ENCODE data around the gene AP5S1.

AP5S1 gene

GRCh38 chr20:3867802-3868201 is 47.5 kb downstream of the AP5S1 start:
- DNase-seq (ENCODE audit: low read depth): no peak
- TF ChIP-seq CTCF (IDR thresholded peaks at IDR 0.05; ENCODE audit: control insufficient read depth, extremely low read depth, insufficient read depth): no peak
- no peak overlapping the region for H3K4me3 ChIP-seq (ENCODE audit: low read depth, low read length)

DNA sequence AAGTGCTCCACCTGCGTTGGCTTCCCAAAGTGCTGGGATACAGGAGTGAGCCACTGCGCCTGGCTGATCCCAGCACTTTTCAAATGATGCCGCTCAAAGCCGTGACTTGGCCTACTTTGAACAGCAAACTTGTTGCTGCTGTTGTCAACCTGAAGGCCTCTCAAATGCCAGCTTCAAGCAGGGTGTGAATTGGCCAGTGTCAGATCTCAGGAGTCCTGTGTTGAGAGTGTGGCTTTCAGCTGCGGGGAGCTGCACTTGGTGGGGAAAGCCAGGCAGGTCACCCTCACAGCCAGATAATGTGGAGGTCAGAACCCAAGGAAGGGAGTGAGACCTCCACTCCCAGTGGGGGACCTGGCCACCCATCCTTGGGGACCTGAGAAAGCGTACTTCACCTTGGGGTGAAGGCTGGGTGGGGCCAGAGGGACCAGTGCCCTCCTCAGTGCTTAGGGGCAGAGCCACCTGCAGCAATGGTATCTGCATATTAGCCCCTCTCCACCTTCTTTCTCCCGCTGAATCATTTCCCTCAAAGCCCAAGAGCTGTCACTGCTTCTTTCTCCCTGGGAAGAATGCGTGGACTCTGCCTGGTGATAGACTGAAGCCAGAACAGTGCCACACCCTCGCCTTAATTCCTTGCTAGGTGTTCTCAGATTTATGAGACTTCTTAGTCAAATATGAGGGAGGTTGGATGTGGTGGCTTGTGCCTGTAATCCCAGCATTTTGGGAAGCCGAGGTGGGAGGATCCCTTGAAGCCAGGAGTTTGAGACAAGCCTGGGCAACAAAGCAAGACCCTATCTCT is 49.7 kb downstream of the AP5S1 start:
- TF ChIP-seq CTCF (IDR thresholded peaks at IDR 0.05; ENCODE audit: control insufficient read depth, extremely low read depth, insufficient read depth): no peak
- no peak for DNase-seq (ENCODE audit: low read depth)
- no peak overlapping the region for H3K4me3 ChIP-seq (ENCODE audit: low read depth, low read length)

DNA sequence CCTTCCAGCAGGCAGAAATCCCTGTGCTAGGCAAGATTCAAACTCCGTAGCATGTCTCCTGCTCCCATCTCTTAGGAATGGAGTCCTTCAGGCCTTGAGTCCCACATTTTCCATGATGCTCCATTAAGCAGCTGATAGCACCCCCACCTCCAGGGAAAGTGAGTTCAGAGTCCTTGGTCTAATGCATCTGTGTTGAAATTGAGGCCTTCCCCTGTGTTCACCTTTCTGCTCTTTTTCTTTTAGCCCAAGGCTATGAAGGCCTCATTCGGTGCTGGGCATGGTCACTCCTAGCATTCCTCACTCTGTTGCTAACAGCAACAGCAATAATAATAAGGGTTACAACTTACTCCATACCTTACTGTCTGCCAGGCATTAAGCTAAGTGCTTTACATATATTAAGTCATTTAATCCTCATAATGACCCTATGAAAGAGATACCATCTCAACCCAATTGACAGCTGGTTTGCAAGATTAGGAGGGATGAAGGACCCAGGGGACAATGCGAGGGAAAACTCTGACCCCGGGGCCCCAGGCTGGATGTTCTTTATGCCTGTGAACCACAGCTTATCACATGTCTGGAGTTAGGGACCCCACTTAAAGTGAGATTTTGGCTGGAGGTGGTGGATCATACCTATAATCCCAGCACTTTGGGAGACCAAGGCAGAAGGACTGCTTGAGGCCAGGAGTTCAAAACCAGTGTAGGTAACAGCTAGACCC is 51.4 kb downstream of the AP5S1 start:
- DNase-seq (ENCODE audit: low read depth): no peak
- no peak overlapping the region for H3K4me3 ChIP-seq (ENCODE audit: low read depth, low read length)
- TF ChIP-seq CTCF (IDR thresholded peaks at IDR 0.05; ENCODE audit: control insufficient read depth, extremely low read depth, insufficient read depth): no peak

GRCh38 chr20:3873507-3873906 is 53.2 kb downstream of the AP5S1 start:
- no peak for DNase-seq (ENCODE audit: low read depth)
- TF ChIP-seq CTCF (IDR thresholded peaks at IDR 0.05; ENCODE audit: control insufficient read depth, extremely low read depth, insufficient read depth): no peak
- no peak overlapping the region for H3K4me3 ChIP-seq (ENCODE audit: low read depth, low read length)

GRCh38 chr20:3874194-3874844 is 54.0 kb downstream of the AP5S1 start:
- no peak overlapping the region for H3K4me3 ChIP-seq (ENCODE audit: low read depth, low read length)
- no peak for DNase-seq (ENCODE audit: low read depth)
- TF ChIP-seq CTCF (IDR thresholded peaks at IDR 0.05; ENCODE audit: control insufficient read depth, extremely low read depth, insufficient read depth): no peak

- H3K4me3 ChIP-seq (ENCODE audit: low read depth, low read length): no peak overlapping the region
- no peak for TF ChIP-seq CTCF (IDR thresholded peaks at IDR 0.05; ENCODE audit: control insufficient read depth, extremely low read depth, insufficient read depth)
- DNase-seq (ENCODE audit: low read depth): no peak
Observed at GRCh38 chr20:3875378-3875974, 55.1 kb downstream of the AP5S1 start.
